GM18858 (cell line): ENCODE measurements around the gene SLC26A6.

ENCODE experiments used
- ATAC-seq: cut with Tn5 transposase; IDR thresholded peaks from one replicate; pipeline ENCODE4 v1.9.1; 2021; ENCODE audit not compliant: unreplicated experiment

Gene SLC26A6, protein sequence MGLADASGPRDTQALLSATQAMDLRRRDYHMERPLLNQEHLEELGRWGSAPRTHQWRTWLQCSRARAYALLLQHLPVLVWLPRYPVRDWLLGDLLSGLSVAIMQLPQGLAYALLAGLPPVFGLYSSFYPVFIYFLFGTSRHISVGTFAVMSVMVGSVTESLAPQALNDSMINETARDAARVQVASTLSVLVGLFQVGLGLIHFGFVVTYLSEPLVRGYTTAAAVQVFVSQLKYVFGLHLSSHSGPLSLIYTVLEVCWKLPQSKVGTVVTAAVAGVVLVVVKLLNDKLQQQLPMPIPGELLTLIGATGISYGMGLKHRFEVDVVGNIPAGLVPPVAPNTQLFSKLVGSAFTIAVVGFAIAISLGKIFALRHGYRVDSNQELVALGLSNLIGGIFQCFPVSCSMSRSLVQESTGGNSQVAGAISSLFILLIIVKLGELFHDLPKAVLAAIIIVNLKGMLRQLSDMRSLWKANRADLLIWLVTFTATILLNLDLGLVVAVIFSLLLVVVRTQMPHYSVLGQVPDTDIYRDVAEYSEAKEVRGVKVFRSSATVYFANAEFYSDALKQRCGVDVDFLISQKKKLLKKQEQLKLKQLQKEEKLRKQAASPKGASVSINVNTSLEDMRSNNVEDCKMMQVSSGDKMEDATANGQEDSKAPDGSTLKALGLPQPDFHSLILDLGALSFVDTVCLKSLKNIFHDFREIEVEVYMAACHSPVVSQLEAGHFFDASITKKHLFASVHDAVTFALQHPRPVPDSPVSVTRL

GRCh38 chr3:48635222-48636021 is at the start of gene SLC26A6:
TSS of gene SLC26A6 (minus strand) at chr3:48635461. CDS start at chr3:48635393, 68 bp downstream.
- peak; percentile 77 for ATAC-seq

- ATAC-seq: no peak
Observed at GRCh38 chr3:48684480-48685143, 49.4 kb upstream of the SLC26A6 start.

DNA sequence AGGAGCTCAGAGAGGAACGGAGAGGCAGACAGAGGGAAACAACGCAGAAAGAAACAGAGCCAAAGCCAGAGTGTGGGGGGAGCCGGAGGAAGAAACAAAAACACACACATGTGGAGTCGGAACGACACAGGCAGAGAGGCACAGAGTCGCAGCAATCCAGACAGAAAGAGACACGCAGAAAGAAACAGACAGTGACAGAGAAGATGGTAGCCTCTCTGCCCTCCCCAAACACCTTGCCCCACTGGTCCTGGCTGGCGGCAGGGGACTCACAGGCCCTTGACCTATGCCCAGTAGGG is 48.7 kb upstream of the SLC26A6 start:
- no peak for ATAC-seq

GRCh38 chr3:48682786-48683185 is 47.5 kb upstream of the SLC26A6 start:
- no peak for ATAC-seq

- no peak for ATAC-seq
Observed at GRCh38 chr3:48681974-48682610, 46.8 kb upstream of the SLC26A6 start.

DNA sequence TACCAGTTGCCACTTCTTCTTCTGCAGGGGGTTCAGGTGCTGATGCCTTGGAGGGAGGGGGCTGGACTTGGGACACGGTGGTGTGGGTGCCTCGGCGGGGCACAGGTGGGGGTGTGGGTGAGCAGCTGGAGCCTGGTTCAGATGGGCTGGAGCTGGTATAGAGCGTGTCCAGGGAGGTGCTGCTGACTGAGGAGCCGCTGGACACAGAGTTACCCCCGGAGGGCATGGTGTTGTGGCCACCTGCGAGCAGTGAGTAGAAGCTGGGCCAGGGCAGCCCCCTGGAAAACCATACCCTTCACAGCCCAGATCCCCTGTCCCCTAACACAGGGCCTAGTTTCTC is 46.2 kb upstream of the SLC26A6 start:
- no peak for ATAC-seq

DNA sequence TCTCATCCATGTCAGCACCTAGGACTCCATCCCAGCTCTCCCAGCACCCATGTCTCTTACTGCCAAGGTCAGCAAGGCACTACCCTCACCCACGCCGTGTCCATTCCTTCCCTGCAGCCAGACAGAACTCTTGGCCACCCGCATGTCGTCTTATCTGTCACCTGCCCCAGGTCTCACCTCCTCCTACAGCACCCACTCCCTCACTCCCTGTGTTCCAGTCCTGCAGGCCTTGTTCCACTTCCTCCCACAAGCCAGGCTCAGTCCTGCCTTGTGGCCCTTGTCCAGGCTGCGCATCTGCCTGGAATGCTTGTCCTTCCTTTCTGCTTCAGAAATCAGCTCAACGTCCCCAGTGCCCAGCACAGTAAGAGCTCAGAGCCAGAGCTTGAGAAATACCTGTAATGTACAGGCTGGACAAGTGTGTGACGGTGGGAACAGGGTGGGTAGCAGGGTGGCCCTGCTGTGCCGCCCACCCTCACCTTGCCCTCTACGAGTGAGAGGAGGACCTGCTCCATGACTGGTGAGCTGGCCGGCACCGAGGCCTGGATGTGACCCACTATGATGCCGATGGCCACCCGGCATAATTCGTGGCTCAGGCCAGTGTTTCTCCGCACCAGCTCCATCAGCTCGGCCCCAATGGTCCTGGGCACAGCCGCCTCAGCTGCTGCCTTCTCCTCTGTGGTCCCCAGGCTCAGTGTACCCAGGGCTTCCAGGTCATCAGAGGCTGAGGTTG is 45.7 kb upstream of the SLC26A6 start:
- no peak for ATAC-seq

- no peak for ATAC-seq
Observed at GRCh38 chr3:48679411-48680391, 44.4 kb upstream of the SLC26A6 start.

GRCh38 chr3:48678566-48679380 is 43.5 kb upstream of the SLC26A6 start:
- ATAC-seq: no peak

DNA sequence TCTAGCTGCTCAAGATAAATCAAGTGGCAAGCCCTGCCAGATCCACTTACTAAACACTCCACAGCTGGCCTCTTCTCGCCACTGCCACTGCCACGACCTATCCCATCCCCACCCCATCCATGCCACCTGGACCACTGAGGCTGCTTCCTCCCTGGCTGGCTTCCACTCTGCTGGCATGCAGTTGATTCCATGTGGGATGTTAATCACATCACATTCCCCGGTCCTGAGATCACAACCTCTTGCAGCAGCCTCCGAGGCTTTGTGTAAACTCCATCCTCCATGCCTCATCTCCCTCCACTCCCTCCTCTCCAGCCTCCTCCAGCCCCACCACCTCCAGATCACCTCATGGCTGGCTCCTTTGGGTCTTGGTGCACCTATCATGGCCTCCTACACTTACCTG is 42.8 kb upstream of the SLC26A6 start:
- no peak for ATAC-seq

- ATAC-seq: no peak
Observed at GRCh38 chr3:48674505-48674904, 39.2 kb upstream of the SLC26A6 start.

GRCh38 chr3:48672522-48672921 is 37.3 kb upstream of the SLC26A6 start:
- ATAC-seq: no peak

DNA sequence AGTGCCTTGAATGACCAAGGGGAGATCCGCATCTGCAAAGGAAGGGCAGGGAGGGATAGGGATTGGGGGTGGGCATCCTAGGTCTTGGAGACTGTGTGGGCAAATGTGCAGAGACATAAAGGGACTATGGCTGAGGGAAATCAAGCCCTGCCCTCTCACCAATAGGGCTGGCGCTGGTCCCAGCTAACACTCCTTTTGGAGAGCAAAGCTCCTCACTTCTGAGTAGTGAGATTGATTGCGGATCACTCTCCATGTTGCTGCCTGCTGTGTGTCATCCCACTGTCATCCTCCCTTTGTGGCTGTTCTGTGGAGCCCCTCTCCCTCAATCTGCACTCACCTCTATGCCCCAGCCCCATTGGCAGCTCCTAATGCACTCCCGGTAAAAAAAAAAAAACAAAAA is 29.7 kb upstream of the SLC26A6 start:
- ATAC-seq: no peak

DNA sequence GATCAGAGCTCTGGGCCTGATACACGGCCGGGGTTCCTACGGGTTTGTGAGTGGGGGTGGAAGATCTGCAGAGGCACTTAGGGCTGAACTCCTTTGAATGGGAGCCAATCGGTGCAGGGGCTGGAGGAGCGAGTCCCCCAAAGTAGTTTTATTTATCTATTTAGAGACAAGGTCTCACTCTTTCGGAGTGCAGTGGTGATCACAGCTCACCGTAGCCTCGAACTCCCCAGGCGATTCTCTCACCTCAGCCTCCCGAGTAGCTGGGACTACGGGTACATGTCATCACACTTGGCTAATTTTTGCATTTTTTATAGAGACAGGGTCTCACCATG is 29.0 kb upstream of the SLC26A6 start:
- ATAC-seq: no peak

DNA sequence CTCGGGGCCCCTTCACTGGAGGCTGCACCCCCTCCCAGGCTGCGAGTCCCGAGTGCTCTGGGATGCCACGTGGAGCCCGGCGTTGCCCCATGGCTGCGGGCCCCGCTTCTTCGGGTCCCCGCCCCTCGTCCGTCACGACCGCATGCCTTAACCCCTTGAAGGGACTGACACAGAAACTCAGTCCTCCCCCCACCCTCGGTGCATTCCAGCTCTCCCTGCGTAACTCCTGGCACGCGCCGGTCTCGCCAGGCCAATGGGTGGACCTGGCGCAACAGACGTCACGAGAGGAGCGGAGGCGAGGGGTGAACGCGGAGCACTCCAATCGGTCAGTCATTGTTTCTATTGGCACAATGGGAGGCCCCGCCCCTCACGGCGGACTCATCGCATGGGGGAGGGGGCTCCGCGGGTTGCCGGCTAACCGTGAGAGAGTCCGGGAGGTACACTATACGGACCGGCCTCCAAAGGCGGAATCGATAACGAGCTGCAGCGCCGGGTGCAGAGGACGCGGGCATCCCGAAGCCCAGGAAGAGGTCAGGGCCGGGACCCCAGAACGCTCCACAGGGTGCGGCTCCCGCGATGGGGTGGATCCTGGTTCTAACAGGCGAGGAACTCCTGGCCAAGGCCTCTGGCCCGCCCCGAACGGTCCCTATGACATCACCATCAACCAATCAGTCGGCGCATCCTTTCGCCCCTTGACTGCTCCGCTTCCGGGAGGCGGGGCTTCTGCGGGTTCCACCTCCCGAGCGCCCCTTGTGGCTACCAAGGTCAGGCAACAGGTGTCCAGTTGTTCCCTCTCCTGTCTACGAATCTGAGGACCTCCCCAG is 28.4 kb upstream of the SLC26A6 start:
- ATAC-seq: peak; percentile 66

- ATAC-seq: no peak
Observed at GRCh38 chr3:48662753-48663488, 27.7 kb upstream of the SLC26A6 start, which contains the start of gene CELSR3. TSS of gene CELSR3 (minus strand) at chr3:48662886. CDS start at chr3:48662634, 252 bp downstream.
